ENCODE measurements around the gene LIPC. TPM values are rescaled to one million over a fixed set of nuclear protein-coding genes. Genes with fewer than 3 reads are reported as not detected.

LIPC gene
- total RNA-seq, 1 donor from 2014 or later, result not detected

GRCh38 chr15:58465070-58465469 is 33.3 kb downstream of the LIPC start:
- H3K4me1 ChIP-seq, result no peaks in the 10 kb centered on the region
- no peak for DNase-seq (ENCODE audit: low spot score in 2 of 2)
- no peak overlapping the region for H3K27ac ChIP-seq
- no peaks in the 10 kb centered on the region for H3K36me3 ChIP-seq
- intact Hi-C loops (cut with DNase I), result no loop called here
- no peaks in the 10 kb centered on the region for H3K27me3 ChIP-seq
- no peak overlapping the region for H3K4me3 ChIP-seq
- no peak for TF ChIP-seq CTCF (IDR thresholded peaks at IDR 0.05)
- no peaks in the 10 kb centered on the region for H3K9me3 ChIP-seq

- Histone ChIP-seq H3K4me1 (no peaks in the 10 kb centered on the region), H3K27ac (no peak overlapping the region), H3K4me3 (no peak overlapping the region), H3K9me3 (no peaks in the 10 kb centered on the region), H3K36me3 (no peaks in the 10 kb centered on the region), H3K27me3 (no peaks in the 10 kb centered on the region)
- intact Hi-C loops (cut with DNase I), result no loop called here
- DNase-seq (ENCODE audit: low spot score in 2 of 2), result no peak
- no peak for TF ChIP-seq CTCF (IDR thresholded peaks at IDR 0.05)
These were observed 34.2 kb downstream of the LIPC start for GRCh38 chr15:58465866-58466517.

GRCh38 chr15:58466566-58466965 is 34.8 kb downstream of the LIPC start:
- Histone ChIP-seq H3K36me3 (no peaks in the 10 kb centered on the region), H3K27me3 (no peaks in the 10 kb centered on the region), H3K27ac (no peak overlapping the region), H3K4me3 (no peak overlapping the region), H3K9me3 (no peaks in the 10 kb centered on the region), H3K4me1 (no peaks in the 10 kb centered on the region)
- no peak for DNase-seq (ENCODE audit: low spot score in 2 of 2)
- intact Hi-C loops (cut with DNase I), result no loop called here
- no peak for TF ChIP-seq CTCF (IDR thresholded peaks at IDR 0.05)

GRCh38 chr15:58467121-58467721 is 35.4 kb downstream of the LIPC start:
- Histone ChIP-seq H3K36me3 (no peaks in the 10 kb centered on the region), H3K9me3 (no peaks in the 10 kb centered on the region), H3K27ac (no peak overlapping the region), H3K4me1 (no peaks in the 10 kb centered on the region), H3K4me3 (no peak overlapping the region), H3K27me3 (no peaks in the 10 kb centered on the region)
- no peak for TF ChIP-seq CTCF (IDR thresholded peaks at IDR 0.05)
- intact Hi-C loops (cut with DNase I), result no loop called here
- DNase-seq (ENCODE audit: low spot score in 2 of 2), result no peak

DNA sequence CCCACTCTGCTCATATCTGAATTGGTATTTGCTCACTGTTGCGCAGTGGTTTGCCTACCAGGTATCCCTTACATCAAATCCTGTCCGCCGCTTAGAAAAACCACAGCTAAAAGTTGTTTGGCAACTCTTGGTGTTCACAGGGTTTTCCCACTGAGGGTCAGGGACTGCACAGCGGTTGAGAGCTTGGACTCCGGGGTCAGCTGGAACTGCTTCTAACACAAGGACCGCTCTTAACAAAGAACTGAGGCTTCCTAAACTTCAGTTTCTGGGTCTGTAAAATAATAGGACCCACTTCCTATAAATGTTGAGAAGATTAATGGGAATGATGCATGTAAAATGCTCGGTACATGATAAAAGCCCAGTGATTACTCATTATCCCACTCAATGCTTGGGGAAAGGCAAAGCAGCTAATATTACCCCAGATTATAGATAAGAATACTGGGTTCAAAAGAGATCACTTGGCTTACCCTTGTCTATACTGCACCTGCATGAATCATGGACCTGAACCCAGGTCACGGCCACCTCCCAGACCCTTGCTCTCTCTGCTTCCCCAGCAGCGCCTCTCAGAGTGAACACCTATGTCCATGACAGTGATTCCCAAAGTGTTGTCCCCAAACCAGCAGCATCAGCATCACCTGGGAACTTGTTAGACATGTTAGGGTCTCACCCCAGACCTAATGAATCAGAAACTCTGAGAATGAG is 36.1 kb downstream of the LIPC start:
- TF ChIP-seq CTCF (IDR thresholded peaks at IDR 0.05), result no peak
- Histone ChIP-seq H3K36me3 (no peaks in the 10 kb centered on the region), H3K9me3 (no peaks in the 10 kb centered on the region), H3K4me3 (no peak overlapping the region), H3K4me1 (no peaks in the 10 kb centered on the region), H3K27ac (no peak overlapping the region), H3K27me3 (no peaks in the 10 kb centered on the region)
- intact Hi-C loops (cut with DNase I), result no loop called here
- no peak for DNase-seq (ENCODE audit: low spot score in 2 of 2)

Measured in ascending aorta (tissue), 2 donors.